22Rv1 (cell line): Measurements from ENCODE around the gene TSPAN9.

Source experiments
- ZFX ChIP-seq: fragments of 450-650 bp; IDR thresholded peaks from 2 replicates; pipeline ENCODE4 v1.6.1; 2017; ENCODE audit warnings: antibody characterized with exemption, borderline replicate concordance
- TF ChIP-seq, protein P1 (sequence below): fragments of 450-650 bp; IDR thresholded peaks from 2 replicates; pipeline ENCODE4 v1.5.1; 2017; ENCODE audit warnings: mild to moderate bottlenecking

DNA sequence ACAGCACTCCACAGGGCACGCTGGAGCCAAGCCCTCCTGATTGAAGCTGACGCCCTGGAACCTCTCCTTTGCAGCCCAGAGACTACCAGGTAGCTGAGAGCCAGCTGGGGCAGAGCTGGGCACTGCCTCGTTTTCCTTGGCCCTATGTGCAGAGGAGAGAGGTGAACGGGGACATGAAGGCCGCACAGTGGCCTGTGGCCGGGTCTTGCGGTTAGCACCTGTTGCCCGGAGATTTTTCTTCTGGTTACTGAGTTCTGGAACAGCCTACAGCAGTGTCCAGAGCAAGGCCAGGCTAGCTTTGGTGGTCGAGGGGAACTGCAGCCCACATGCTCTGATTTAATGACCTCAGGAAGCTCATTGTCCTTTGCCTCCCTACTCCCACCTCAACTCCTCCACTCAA is 212.5 kb downstream of the TSPAN9 start:
- TF ChIP-seq, protein P1, sequence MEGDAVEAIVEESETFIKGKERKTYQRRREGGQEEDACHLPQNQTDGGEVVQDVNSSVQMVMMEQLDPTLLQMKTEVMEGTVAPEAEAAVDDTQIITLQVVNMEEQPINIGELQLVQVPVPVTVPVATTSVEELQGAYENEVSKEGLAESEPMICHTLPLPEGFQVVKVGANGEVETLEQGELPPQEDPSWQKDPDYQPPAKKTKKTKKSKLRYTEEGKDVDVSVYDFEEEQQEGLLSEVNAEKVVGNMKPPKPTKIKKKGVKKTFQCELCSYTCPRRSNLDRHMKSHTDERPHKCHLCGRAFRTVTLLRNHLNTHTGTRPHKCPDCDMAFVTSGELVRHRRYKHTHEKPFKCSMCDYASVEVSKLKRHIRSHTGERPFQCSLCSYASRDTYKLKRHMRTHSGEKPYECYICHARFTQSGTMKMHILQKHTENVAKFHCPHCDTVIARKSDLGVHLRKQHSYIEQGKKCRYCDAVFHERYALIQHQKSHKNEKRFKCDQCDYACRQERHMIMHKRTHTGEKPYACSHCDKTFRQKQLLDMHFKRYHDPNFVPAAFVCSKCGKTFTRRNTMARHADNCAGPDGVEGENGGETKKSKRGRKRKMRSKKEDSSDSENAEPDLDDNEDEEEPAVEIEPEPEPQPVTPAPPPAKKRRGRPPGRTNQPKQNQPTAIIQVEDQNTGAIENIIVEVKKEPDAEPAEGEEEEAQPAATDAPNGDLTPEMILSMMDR, result no peak
- TF ChIP-seq ZFX, result no peak
